ENCODE measurements around the gene LRP8. TPM values are rescaled to one million over a fixed set of nuclear protein-coding genes. Genes with fewer than 3 reads are reported as not detected.

Gene LRP8
- 68.3 and 75.8 TPM in 2 replicates for total RNA-seq (2014; rRNA removed; shearing (Covaris generic))

GRCh38 chr1:53328009-53328461, at the start of gene LRP8:
LRP8 (minus strand) TSS chr1:53328070; CDS start chr1:53327912, 158 bp downstream.

DNA sequence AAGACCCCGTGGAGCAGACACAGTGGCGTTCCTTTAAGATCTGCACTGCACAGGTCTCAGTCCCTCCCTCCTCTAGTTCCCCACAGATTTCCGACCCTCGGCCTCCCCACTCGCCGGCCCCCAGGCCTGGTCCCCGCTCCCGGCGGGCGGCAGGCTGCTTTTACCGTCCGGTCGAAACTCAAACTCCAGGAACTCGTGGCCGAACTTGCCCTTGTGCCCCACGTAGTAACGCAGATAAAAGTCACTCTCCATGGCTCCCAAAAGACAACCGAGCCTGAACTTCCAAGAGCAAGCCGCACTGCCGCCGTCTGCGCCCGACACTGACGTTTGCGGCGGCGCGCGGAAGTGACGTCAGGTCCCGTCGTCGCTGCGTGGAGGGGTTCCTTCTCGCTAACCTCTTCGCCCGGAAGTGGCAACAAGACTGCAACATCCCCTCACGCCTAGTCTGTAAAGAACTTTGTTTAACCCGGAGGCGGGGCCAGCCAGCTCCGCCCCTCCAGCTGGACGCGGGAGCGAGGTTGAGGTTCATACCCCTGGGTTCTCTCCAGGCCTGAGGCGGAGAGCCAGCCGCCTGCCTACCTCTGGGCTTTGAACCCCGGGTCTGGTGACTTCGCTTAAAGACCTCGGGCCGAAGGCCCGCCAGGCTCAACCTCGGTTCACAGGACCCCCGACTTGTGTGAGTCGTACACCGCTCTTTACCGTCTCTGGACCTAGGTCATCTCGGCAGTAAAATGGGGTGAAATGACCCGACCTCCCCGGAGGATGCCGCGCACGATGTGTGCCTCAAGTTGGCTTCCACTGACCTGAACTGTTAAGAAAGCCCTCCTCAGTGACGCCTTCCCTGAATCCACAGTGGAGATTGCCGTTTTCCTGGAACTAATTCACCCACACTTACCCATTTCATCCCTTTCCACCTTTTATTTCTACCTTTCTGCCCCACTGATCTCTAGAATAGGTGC, 89.4 kb downstream of the LRP8 start, which contains the start of gene MAGOH:
Gene MAGOH (minus strand): TSS at position 322 of the 959 bp plus-strand sequence. CDS start 70 bp downstream, at position 252.

DNA sequence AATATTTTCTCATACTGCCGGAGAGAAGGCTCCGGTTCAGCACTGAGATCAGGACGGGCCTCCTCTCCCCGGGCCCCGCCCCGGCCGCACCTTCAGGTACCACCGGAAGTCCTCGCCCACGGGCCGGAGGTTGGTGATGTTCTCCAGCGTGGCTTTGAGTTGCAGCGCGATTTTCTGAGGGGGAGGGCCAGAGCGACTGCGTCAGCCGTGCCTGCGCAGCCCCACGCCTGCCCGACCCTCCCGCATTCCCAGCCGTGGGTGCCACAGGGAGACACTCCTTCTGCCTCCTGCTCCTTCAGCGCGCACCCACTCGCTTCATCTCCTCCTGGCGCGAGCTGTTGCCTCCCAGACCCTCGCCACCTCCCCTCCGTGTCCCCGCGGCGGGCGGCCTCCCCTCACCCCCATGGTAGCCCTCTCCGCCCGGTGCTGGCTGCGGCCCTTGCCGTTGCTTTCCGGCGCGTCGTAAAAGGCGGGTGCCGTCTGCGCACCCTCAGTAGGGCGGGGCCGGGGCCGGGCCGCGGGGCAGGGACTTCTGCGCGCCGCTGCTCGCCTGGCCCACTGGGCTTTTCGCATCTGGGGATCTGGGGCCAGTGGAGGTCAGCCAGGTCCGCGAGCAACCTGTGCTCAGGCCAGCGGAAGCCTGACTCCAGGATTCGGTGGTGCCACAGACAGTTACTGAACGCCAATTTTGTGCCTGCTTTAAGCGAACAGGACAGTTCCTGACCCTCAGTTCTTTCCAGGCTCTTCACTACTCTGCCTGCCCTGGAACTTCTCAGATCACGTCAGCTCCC, 107.5 kb downstream of the LRP8 start, which contains the start of gene CZIB:
Gene CZIB (minus strand): TSS at position 464 of the 791 bp plus-strand sequence. CDS start 59 bp downstream, at position 405.

DNA sequence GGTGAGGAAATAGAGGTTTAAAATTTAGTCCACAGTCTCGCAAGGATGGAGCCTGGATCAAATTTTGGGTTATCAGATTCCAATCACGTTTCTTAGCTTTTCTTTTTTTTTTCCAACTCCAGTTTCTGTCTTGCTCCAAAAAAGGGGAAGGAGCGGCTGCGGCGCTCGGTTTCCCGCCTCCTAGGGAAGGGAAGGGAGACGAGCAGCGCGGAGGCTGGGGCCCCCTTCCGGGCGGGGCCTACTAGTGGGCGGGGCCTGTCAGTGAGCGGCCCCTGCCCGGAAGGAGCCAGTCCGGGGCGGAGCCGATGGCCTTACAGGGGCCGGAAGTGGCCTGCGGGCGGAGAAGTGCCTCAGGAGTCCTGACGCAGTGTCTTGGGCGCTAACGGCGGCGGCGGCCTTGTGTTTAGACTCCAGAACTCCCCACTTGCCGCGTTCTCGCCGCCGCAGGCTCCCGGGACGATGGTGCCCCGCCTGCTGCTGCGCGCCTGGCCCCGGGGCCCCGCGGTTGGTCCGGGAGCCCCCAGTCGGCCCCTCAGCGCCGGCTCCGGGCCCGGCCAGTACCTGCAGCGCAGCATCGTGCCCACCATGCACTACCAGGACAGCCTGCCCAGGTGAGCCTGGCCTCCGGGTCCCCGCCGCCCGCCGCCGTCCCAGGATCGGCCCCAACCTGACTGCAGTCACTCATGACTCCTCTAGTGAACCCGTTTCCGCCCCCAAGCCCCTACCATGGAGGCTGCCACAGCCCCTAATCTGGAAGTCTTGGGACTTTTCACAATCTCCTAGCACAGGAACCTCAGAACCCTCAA, 131.2 kb downstream of the LRP8 start, which contains the start of gene CPT2:
Gene CPT2 (plus strand): TSS at position 340 of the 806 bp plus-strand sequence. CDS start 120 bp downstream, at position 460.

Other genes with a start within 250 kb of the LRP8 start
- 0.19 TPM in 1 of 2 replicates, not detected in the other for gene SLC1A7, start 185.4 kb downstream of the LRP8 start, total RNA-seq (2014; rRNA removed; shearing (Covaris generic))
- gene CPT2, start 131.2 kb downstream of the LRP8 start, total RNA-seq (2014; rRNA removed; shearing (Covaris generic)): 26.7 and 30.2 TPM in 2 replicates
- 43.6 and 51.9 TPM in 2 replicates for gene CZIB, start 107.4 kb downstream of the LRP8 start, total RNA-seq (2014; rRNA removed; shearing (Covaris generic))
- 93.9 and 115 TPM in 2 replicates for gene MAGOH, start 89.6 kb downstream of the LRP8 start, total RNA-seq (2014; rRNA removed; shearing (Covaris generic))
- not detected in 2 replicates for gene DMRTB1, start 131.3 kb upstream of the LRP8 start, total RNA-seq (2014; rRNA removed; shearing (Covaris generic))